Dermis microvascular lymphatic vessel endothelial cell (primary cell): ENCODE measurements around the gene FNBP1. TPM values are rescaled to one million over a fixed set of nuclear protein-coding genes. Genes with fewer than 3 reads are reported as not detected.

ENCODE experiments used
- DNase-seq, 2 donors: peaks; one replicate each; pipeline versions ENCODE4 v3.0.0 to v3.0.0-alpha.2; 2010; ENCODE audit warnings: low read depth in 2 of 2
- total RNA-seq: library from RNA; depleted of rRNA; stranded (reverse); fragments of >200 nt; gene quantifications from 2 replicates; pipeline ENCODE4 v1.2.1, GENCODE V29; 2014

Gene FNBP1
- total RNA-seq, 1 donor from 2014 or later: 35.0 TPM

GRCh38 chr9:129929496-129930125 lies 113.4 kb downstream of the FNBP1 start:
- no peak for DNase-seq

- no peak for DNase-seq
These were observed 119.4 kb downstream of the FNBP1 start for GRCh38 chr9:129923589-129923988.

- no peak for DNase-seq
These were observed 121.1 kb downstream of the FNBP1 start for GRCh38 chr9:129921905-129922304.

- no peak for DNase-seq
These were observed 123.1 kb downstream of the FNBP1 start for GRCh38 chr9:129919841-129920240.

GRCh38 chr9:129919277-129919676 lies 123.7 kb downstream of the FNBP1 start:
- no peak for DNase-seq

- DNase-seq: no peak
These were observed 124.6 kb downstream of the FNBP1 start for GRCh38 chr9:129918296-129918950.

- no peak for DNase-seq
These were observed 126.3 kb downstream of the FNBP1 start for GRCh38 chr9:129916707-129917106.

GRCh38 chr9:129914051-129914450 lies 128.9 kb downstream of the FNBP1 start:
- no peak for DNase-seq

GRCh38 chr9:129910628-129911567 lies 132.1 kb downstream of the FNBP1 start:
- peak in 1 of 2 donors; percentile 95 for DNase-seq

GRCh38 chr9:129909851-129910250 lies 133.1 kb downstream of the FNBP1 start:
- no peak for DNase-seq

- DNase-seq: no peak
These were observed 134.1 kb downstream of the FNBP1 start for GRCh38 chr9:129908906-129909305.

- DNase-seq: no peak
These were observed 135.8 kb downstream of the FNBP1 start for GRCh38 chr9:129907201-129907600.

- DNase-seq: no peak
These were observed 136.7 kb downstream of the FNBP1 start for GRCh38 chr9:129906298-129906697.

- DNase-seq: no peak
These were observed 138.3 kb downstream of the FNBP1 start for GRCh38 chr9:129904734-129905133.

- DNase-seq: no peak
These were observed 140.3 kb downstream of the FNBP1 start for GRCh38 chr9:129902740-129903134.

GRCh38 chr9:129901993-129902739 lies 140.8 kb downstream of the FNBP1 start:
- no peak for DNase-seq

- DNase-seq: no peak
These were observed 142.5 kb downstream of the FNBP1 start for GRCh38 chr9:129900263-129901027.

GRCh38 chr9:129899620-129900019 lies 143.4 kb downstream of the FNBP1 start:
- DNase-seq: no peak

GRCh38 chr9:129898185-129898584 lies 144.8 kb downstream of the FNBP1 start:
- peak in 1 of 2 donors; percentile 18 for DNase-seq

- DNase-seq: no peak
These were observed 145.7 kb downstream of the FNBP1 start for GRCh38 chr9:129897263-129897662.
